H1 (cell line): ENCODE measurements around the gene SH3RF3. TPM values are rescaled to one million over a fixed set of nuclear protein-coding genes. Genes with fewer than 3 reads are reported as not detected.

Experiments
- CTCF ChIA-PET: fragments of 300-600 bp; sonication (Branson Sonifier 250); formaldehyde crosslinking; loops from one replicate; lab custom pipeline; 2021; ENCODE audit not compliant: partially characterized antibody; lab: Charles Lee
- POLR2A ChIA-PET: fragments of 300-600 bp; sonication (Branson Sonifier 250); formaldehyde crosslinking; loops from one replicate; lab custom pipeline; 2021; ENCODE audit warnings: inconsistent platforms; ENCODE audit not compliant: partially characterized antibody; lab: Charles Lee
- DNase-seq, 2 experiments: peaks; one replicate each; pipeline versions ENCODE4 v3.0.0 to v3.0.0-alpha.2; 2010 to 2022; ENCODE audit warnings: low spot score in 2 of 2, low read depth in 1 of 2, mixed read lengths in 1 of 2
- FAIRE-seq: peaks from 2 replicates; lab custom pipeline; 2011; peaks lifted over from hg19 to GRCh38; lab: Jason Lieb, UNC
- H2AFZ ChIP-seq: 2 replicates; pipeline ENCODE4 v1.8.1; 2012; ENCODE audit warnings: low read length, inconsistent platforms
- H2AK5ac ChIP-seq: 2 replicates; pipeline ENCODE4 v1.6.1; 2013; ENCODE audit warnings: low read depth, low read length
- H2BK120ac ChIP-seq: replicated peaks from 2 replicates; pipeline ENCODE3; 2013; ENCODE audit warnings: low read depth, low read length, inconsistent platforms
- H2BK12ac ChIP-seq: 2 replicates; pipeline ENCODE4 v1.6.1; 2013; ENCODE audit warnings: low read depth, low read length
- H2BK15ac ChIP-seq: 2 replicates; pipeline ENCODE4 v1.6.1; 2013; ENCODE audit warnings: low read length
- H2BK20ac ChIP-seq: 2 replicates; pipeline ENCODE4 v1.6.1; 2013; ENCODE audit warnings: low read length
- H2BK5ac ChIP-seq: 2 replicates; pipeline ENCODE4 v1.6.1; 2013; ENCODE audit warnings: low read depth, low read length
- H3K14ac ChIP-seq: 2 replicates; pipeline ENCODE4 v1.6.1; 2013; ENCODE audit warnings: inconsistent platforms; ENCODE audit not compliant: insufficient read length
- H3K18ac ChIP-seq: 2 replicates; pipeline ENCODE4 v1.6.1; 2013; ENCODE audit warnings: low read length; ENCODE audit errors: extremely low read depth
- H3K23ac ChIP-seq: 2 replicates; pipeline ENCODE4 v1.6.1; 2013; ENCODE audit warnings: inconsistent platforms; ENCODE audit not compliant: insufficient read length
- H3K23me2 ChIP-seq: 2 replicates; pipeline ENCODE4 v1.6.1; 2013; ENCODE audit warnings: low read depth, low read length
- H3K27ac ChIP-seq: 2 replicates; pipeline ENCODE4 v1.6.1; 2011; ENCODE audit warnings: low read depth, low read length, inconsistent platforms
- H3K27me3 ChIP-seq, 4 experiments: replicated peaks in 1 of 4; 1 replicate in 1 of 4; 2 replicates in 3 of 4; pipeline versions ENCODE4 v1.6.1 to v1.8.1; 2011 to 2013; ENCODE audit warnings: low read length in 3 of 4, mild to moderate bottlenecking in 3 of 4, inconsistent platforms in 2 of 4, mixed read lengths in 2 of 4, moderate library complexity in 1 of 4; ENCODE audit not compliant: control insufficient read depth in 3 of 4, insufficient read depth in 3 of 4; ENCODE audit errors: extremely low read depth in 1 of 4
- H3K36me3 ChIP-seq, 4 experiments: 2 replicates each; pipeline versions ENCODE4 v1.6.1 to v1.8.1; 2011 to 2013; ENCODE audit warnings: mild to moderate bottlenecking in 4 of 4, low read length in 3 of 4, moderate library complexity in 2 of 4, control low read depth in 1 of 4, inconsistent platforms in 1 of 4; ENCODE audit not compliant: insufficient read depth in 4 of 4, control insufficient read depth in 2 of 4
- H3K4ac ChIP-seq: replicated peaks from 2 replicates; pipeline ENCODE3; 2013; ENCODE audit warnings: low read length, low read depth, mixed read lengths, inconsistent platforms; ENCODE audit not compliant: insufficient read length
- H3K4me1 ChIP-seq, 4 experiments: replicated peaks in 1 of 4; 1 replicate in 1 of 4; 2 replicates in 3 of 4; pipeline versions ENCODE4 v1.6.1 to v1.8.1; 2011 to 2013; ENCODE audit warnings: low read length in 3 of 4, inconsistent platforms in 2 of 4, mixed read lengths in 1 of 4; ENCODE audit not compliant: insufficient read depth in 4 of 4, control insufficient read depth in 3 of 4
- H3K4me2 ChIP-seq, 2 experiments: 2 replicates each; pipeline versions ENCODE4 v1.6.1 to v1.8.1; 2011 to 2013; ENCODE audit warnings: low read depth in 2 of 2, low read length in 2 of 2, control low read depth in 1 of 2, inconsistent platforms in 1 of 2, mild to moderate bottlenecking in 1 of 2; ENCODE audit not compliant: insufficient read depth in 1 of 2
- H3K4me3 ChIP-seq, 4 experiments: fragments of 200-600, 300-600 bp in 1 of 4; sonication (generic), shearing (Covaris generic), sonication (Bioruptor Twin) in 1 of 4; 2 replicates each; pipeline versions ENCODE4 v1.5.1 to v1.8.1; 2011 to 2016; ENCODE audit warnings: low read length in 4 of 4, low read depth in 3 of 4, control low read depth in 2 of 4, inconsistent platforms in 2 of 4, mild to moderate bottlenecking in 2 of 4, mixed read lengths in 1 of 4, moderate library complexity in 1 of 4; ENCODE audit not compliant: insufficient read depth in 2 of 4; ENCODE audit errors: extremely low read depth in 1 of 4
- H3K56ac ChIP-seq: replicated peaks from 2 replicates; pipeline ENCODE3; 2013; ENCODE audit warnings: low read depth, mild to moderate bottlenecking, mixed read lengths, low read length, inconsistent platforms; ENCODE audit not compliant: insufficient read length
- H3K79me1 ChIP-seq: 2 replicates; pipeline ENCODE4 v1.6.1; 2013; ENCODE audit warnings: low read depth, low read length, control low read depth
- H3K79me2 ChIP-seq, 2 experiments: 2 replicates each; pipeline versions ENCODE4 v1.6.1 to v1.8.1; 2012 to 2013; ENCODE audit warnings: low read length in 2 of 2, mild to moderate bottlenecking in 2 of 2, inconsistent platforms in 1 of 2; ENCODE audit not compliant: insufficient read depth in 2 of 2, control insufficient read depth in 1 of 2
- H3K9ac ChIP-seq, 4 experiments: replicated peaks in 1 of 4; 1 replicate in 1 of 4; 2 replicates in 3 of 4; pipeline versions ENCODE4 v1.6.1 to v1.8.1; 2011 to 2013; ENCODE audit warnings: low read depth in 3 of 4, low read length in 3 of 4, control low read depth in 2 of 4, mild to moderate bottlenecking in 2 of 4, moderate library complexity in 2 of 4, inconsistent platforms in 1 of 4; ENCODE audit errors: extremely low read depth in 1 of 4
- H3K9me3 ChIP-seq, 2 experiments: 2 replicates each; pipeline versions ENCODE4 v1.6.1 to v1.8.1; 2012 to 2013; ENCODE audit warnings: mild to moderate bottlenecking in 2 of 2, moderate library complexity in 2 of 2, control low read depth in 1 of 2, inconsistent platforms in 1 of 2, low read depth in 1 of 2, low read length in 1 of 2, mixed read lengths in 1 of 2; ENCODE audit not compliant: insufficient read depth in 2 of 2
- H4K20me1 ChIP-seq, 2 experiments: replicated peaks in 1 of 2; 2 replicates each; pipeline versions ENCODE3 to v1.8.1; 2011 to 2013; ENCODE audit warnings: inconsistent platforms in 2 of 2, low read length in 2 of 2, mild to moderate bottlenecking in 1 of 2; ENCODE audit not compliant: insufficient read depth in 2 of 2, control insufficient read depth in 1 of 2
- H4K5ac ChIP-seq: 2 replicates; pipeline ENCODE4 v1.6.1; 2013; ENCODE audit warnings: low read length, low read depth, mixed read lengths, inconsistent platforms; ENCODE audit not compliant: insufficient read length
- H4K8ac ChIP-seq: 2 replicates; pipeline ENCODE4 v1.8.0; 2013; ENCODE audit warnings: mild to moderate bottlenecking, moderate library complexity, low read length, inconsistent platforms; ENCODE audit not compliant: insufficient read depth; ENCODE audit errors: extremely low read depth
- H4K91ac ChIP-seq: replicated peaks from 2 replicates; pipeline ENCODE3; 2013; ENCODE audit warnings: low read length, mixed read lengths, inconsistent platforms; ENCODE audit not compliant: insufficient read length
- ATF2 ChIP-seq: IDR thresholded peaks from 2 replicates; pipeline ENCODE4 v1.6.1; 2012; ENCODE audit warnings: low read length, inconsistent platforms
- BRCA1 ChIP-seq: IDR thresholded peaks from 2 replicates; pipeline ENCODE4 v1.6.1; 2012; ENCODE audit warnings: low read depth, low read length, improper control_type of control experiment
- CHD2 ChIP-seq: IDR thresholded peaks from 2 replicates; pipeline ENCODE4 v1.6.1; 2012; ENCODE audit warnings: low read length, improper control_type of control experiment
- EZH2 ChIP-seq: fragments of 200-600 bp; sonication (generic); IDR thresholded peaks from 2 replicates; pipeline ENCODE4 v1.7.1; 2012; ENCODE audit warnings: low read depth, mild to moderate bottlenecking, moderate library complexity, low read length, inconsistent platforms; ENCODE audit not compliant: severe bottlenecking
- JUND ChIP-seq: IDR thresholded peaks from 2 replicates; pipeline ENCODE4 v1.6.1; 2011; ENCODE audit warnings: mild to moderate bottlenecking, improper control_type of control experiment, low read length
- NRF1 ChIP-seq: IDR thresholded peaks from 2 replicates; pipeline ENCODE4 v1.6.1; 2011; ENCODE audit warnings: mild to moderate bottlenecking, low read depth, low read length, improper control_type of control experiment
- POU5F1 ChIP-seq: IDR thresholded peaks from 2 replicates; pipeline ENCODE4 v1.6.1; 2011; ENCODE audit warnings: low read depth, mild to moderate bottlenecking, low read length, moderate library complexity
- RBBP5 ChIP-seq: IDR thresholded peaks from 2 replicates; pipeline ENCODE4 v1.7.1; 2012; ENCODE audit warnings: low read depth, mild to moderate bottlenecking, inconsistent platforms, low read length, moderate library complexity, borderline replicate concordance
- RFX5 ChIP-seq: IDR thresholded peaks from 2 replicates; pipeline ENCODE4 v1.6.1; 2011; ENCODE audit warnings: low read depth, low read length, improper control_type of control experiment, borderline replicate concordance
- SP1 ChIP-seq: IDR thresholded peaks from 2 replicates; pipeline ENCODE4 v1.6.1; 2011; ENCODE audit warnings: low read depth, low read length
- TAF1 ChIP-seq: IDR thresholded peaks from 2 replicates; pipeline ENCODE4 v1.6.1; 2011; ENCODE audit warnings: mild to moderate bottlenecking, low read depth, low read length
- TBP ChIP-seq: IDR thresholded peaks from 2 replicates; pipeline ENCODE4 v1.6.1; 2011; ENCODE audit warnings: low read depth, low read length, improper control_type of control experiment
- ZNF274 ChIP-seq: IDR thresholded peaks from 2 replicates; pipeline ENCODE4 v1.7.0; 2012; ENCODE audit warnings: low read length, borderline replicate concordance; ENCODE audit errors: extremely low read depth
- WGBS, 2 experiments: shearing (Covaris generic) in 1 of 2; methylation state at CpG; one replicate each; pipeline versions ENCODE4 v1.1.6 to v1.1.7; 2013 to 2015; ENCODE audit warnings: low lambda C conversion rate in 2 of 2, mixed read lengths in 2 of 2, inconsistent platforms in 1 of 2, low coverage in 1 of 2, missing lambda C conversion rate in 1 of 2; ENCODE audit not compliant: insufficient replicate concordance in 2 of 2, insufficient coverage in 1 of 2, insufficient read length in 1 of 2; ENCODE audit errors: extremely low coverage in 1 of 2, missing lambda C conversion rate in 1 of 2; 5-methylcytosine and 5-hydroxymethylcytosine counted together
- polyA plus RNA-seq, 7 experiments: library from polyadenylated mRNA; depleted of rRNA in 3 of 7; stranded (reverse) in 5 of 7; unstranded in 2 of 7; fragments of >200 nt in 5 of 7; fragments of 200-250 nt in 2 of 7; gene quantifications; 1 replicate in 5 of 7; 2 replicates in 1 of 7; 4 replicates in 1 of 7; pipeline versions ENCODE4 v1.2.1 to v1.2.3, GENCODE V29; 2011 to 2013; ENCODE audit warnings: missing spikeins in 2 of 7, mixed read lengths in 2 of 7
- total RNA-seq: library from RNA; stranded (reverse); fragmentation: NEBNext Ultra II Directional; extraction: Animal tissue kit (Norgen Biotek cat#: 25700); gene quantifications from 2 replicates; pipeline ENCODE4 v1.2.1, GENCODE V29; 2021

Gene SH3RF3
- total and polyA plus RNA-seq, 2 of the 8 experiments (the other 6 are each of a cell fraction or from before 2014, with no cell fraction given): 0.11 to 0.65 TPM

- Histone ChIP-seq H2BK120ac (no peak overlapping the region), H2BK5ac (no peak overlapping the region), H3K36me3 (no peaks in the 10 kb centered on the region), H2BK15ac (no peak overlapping the region), H2BK20ac (no peak overlapping the region), H3K4me1 (no peaks in the 10 kb centered on the region), H2BK12ac (no peak overlapping the region), H3K9ac (no peak overlapping the region), H4K20me1 (no peaks in the 10 kb centered on the region), H3K18ac (no peak overlapping the region), H4K5ac (no peak overlapping the region), H3K23ac (no peak overlapping the region), H3K9me3 (no peaks in the 10 kb centered on the region), H3K56ac (no peak overlapping the region), H3K79me1 (no peaks in the 10 kb centered on the region), H3K27ac (no peak overlapping the region), H3K27me3 (no peaks in the 10 kb centered on the region), H3K79me2 (no peaks in the 10 kb centered on the region), H4K8ac (no peak overlapping the region), H3K4ac (no peak overlapping the region), H3K4me3 (no peak overlapping the region), H3K4me2 (no peak overlapping the region), H3K23me2 (no peaks in the 10 kb centered on the region), H2AFZ (no peak overlapping the region), H4K91ac (no peak overlapping the region), H2AK5ac (no peak overlapping the region), H3K14ac (no peak overlapping the region)
- no peak for DNase-seq
- WGBS, 2 experiments: 89% methylated on average over 15 of the region's 15 CpGs; no CpG with 5 or more reads in 1 of the 2 experiments
- ChIA-PET POLR2A (no interaction called here), CTCF (no interaction called here)
- FAIRE-seq: no peak
- TF ChIP-seq RFX5 (no peak), NRF1 (no peak), TBP (no peak), RBBP5 (no peak), BRCA1 (no peak), EZH2 (no peak), POU5F1 (no peak), ZNF274 (no peak), TAF1 (no peak), CHD2 (no peak), JUND (no peak), ATF2 (no peak), SP1 (no peak)
Observed at GRCh38 chr2:109144721-109145120, 15.7 kb downstream of the SH3RF3 start.
